Measurements from ENCODE around the gene IQCN. TPM values are rescaled to one million over a fixed set of nuclear protein-coding genes. Genes with fewer than 3 reads are reported as not detected.

IQCN gene
- total RNA-seq, 4 donors from 2014 or later, result 0.23 to 3.1 (median 0.96) TPM

GRCh38 chr19:18230941-18231734 lies 43.1 kb downstream of the IQCN start:
- Histone ChIP-seq H3K9me3 (peaks cover 0 to 11% (median 10%) of the 10 kb centered on the region in 3 donors), H3K4me3 (no peak overlapping the region), H3K36me3 (no peaks in the 10 kb centered on the region), H3K27ac (no peak overlapping the region), H3K4me1 (peaks cover under 1 to 21% (median 6%) of the 10 kb centered on the region in 3 donors), H3K27me3 (peaks cover 1 to 97% (median 11%) of the 10 kb centered on the region in 4 donors)
- TF ChIP-seq CTCF (IDR thresholded peaks at IDR 0.05), result no peak
- TF ChIP-seq POLR2A (IDR thresholded peaks at IDR 0.05), result no peak
- 13 to 37% methylated on average over 3 to 10 of the region's 18 CpGs for WGBS, 2 donors
- intact Hi-C loops (cut with DNase I), result no loop called here
- DNase-seq, result no peak

- 57 to 83% methylated on average over 4 of the region's 4 CpGs for WGBS, 2 donors
- Histone ChIP-seq H3K27ac (no peak overlapping the region), H3K4me1 (peaks cover 12 to 34% (median 13%) of the 10 kb centered on the region in 3 donors), H3K36me3 (no peaks in the 10 kb centered on the region), H3K9me3 (peaks cover 0 to 11% (median 10%) of the 10 kb centered on the region in 3 donors), H3K27me3 (peaks cover 14 to 97% (median 21%) of the 10 kb centered on the region in 4 donors), H3K4me3 (no peak overlapping the region)
- intact Hi-C loops (cut with DNase I), result no loop called here
- no peak for DNase-seq
- no peak for TF ChIP-seq CTCF (IDR thresholded peaks at IDR 0.05)
- no peak for TF ChIP-seq POLR2A (IDR thresholded peaks at IDR 0.05)
Measured at GRCh38 chr19:18229915-18230314, 44.3 kb downstream of the IQCN start.

- TF ChIP-seq POLR2A (IDR thresholded peaks at IDR 0.05) (no peak), CTCF (IDR thresholded peaks at IDR 0.05) (peak in 3 of 6 experiments; percentile 27 to 43 (median 42))
- peaks cover 15 to 97% (median 22%) of the 10 kb centered on the region in 4 donors for H3K27me3 ChIP-seq
- H3K36me3 ChIP-seq, result no peaks in the 10 kb centered on the region
- intact Hi-C loops (cut with DNase I), result no loop called here
- H3K27ac ChIP-seq, result no peak overlapping the region
- WGBS, 2 donors, result 57 to 65% methylated on average over 4 to 5 of the region's 5 CpGs
- H3K4me3 ChIP-seq, result no peak overlapping the region
- H3K9me3 ChIP-seq, result peaks cover 0 to 11% (median 10%) of the 10 kb centered on the region in 3 donors
- H3K4me1 ChIP-seq, result peaks cover 15 to 38% (median 16%) of the 10 kb centered on the region in 3 donors
- no peak for DNase-seq
Measured at GRCh38 chr19:18229474-18229873, 44.8 kb downstream of the IQCN start.

- peaks cover 0 to 1% (median under 1%) of the 10 kb centered on the region in 3 donors for H3K9me3 ChIP-seq
- peaks cover 13 to 42% (median 21%) of the 10 kb centered on the region in 3 donors for H3K4me1 ChIP-seq
- peaks cover 12 to 80% (median 17%) of the 10 kb centered on the region in 4 donors for H3K27me3 ChIP-seq
- DNase-seq, result no peak
- H3K36me3 ChIP-seq, result no peaks in the 10 kb centered on the region
- no peak for TF ChIP-seq CTCF (IDR thresholded peaks at IDR 0.05)
- no peak for TF ChIP-seq POLR2A (IDR thresholded peaks at IDR 0.05)
- 47 to 55% methylated on average over 2 to 3 of the region's 6 CpGs for WGBS, 2 donors
- H3K4me3 ChIP-seq, result no peak overlapping the region
- intact Hi-C loops (cut with DNase I), result no loop called here
- H3K27ac ChIP-seq, result no peak overlapping the region
Measured at GRCh38 chr19:18227781-18228271, 46.4 kb downstream of the IQCN start.

Data from esophagus squamous epithelium (tissue), 5 donors.